Stimulated activated naive CD8-positive, alpha-beta T cell treated with anti-CD3 and anti-CD28 coated beads, Interleukin-15, amount 100 ng/mL, for 72 hours (primary cell): ENCODE measurements around the gene DAB2IP.

ENCODE experiments used
- ATAC-seq: fragments of 150-1000 bp; cut with Tn5 transposase; 2 replicates; pipeline ENCODE4 v1.10.0; 2021; ENCODE audit warnings: mild to moderate bottlenecking, moderate library complexity
- DNase-seq, 2 donors: peaks; one replicate each; pipeline ENCODE4 v3.0.0; 2021 to 2022
- H3K27ac Mint-ChIP-seq, 2 donors: one replicate each; pipeline ENCODE4 v1.8.0; 2022; ENCODE audit warnings: mild to moderate bottlenecking in 2 of 2, mixed read lengths in 2 of 2, moderate library complexity in 2 of 2
- H3K27me3 Mint-ChIP-seq: one replicate; pipeline ENCODE4 v1.8.0; 2022; ENCODE audit warnings: mixed read lengths
- H3K4me1 Mint-ChIP-seq: one replicate; pipeline ENCODE4 v1.8.0; 2022; ENCODE audit warnings: mild to moderate bottlenecking, mixed read lengths
- H3K4me3 Mint-ChIP-seq, 2 donors: one replicate each; pipeline ENCODE4 v1.8.0; 2022; ENCODE audit warnings: mild to moderate bottlenecking in 2 of 2, mixed read lengths in 2 of 2, moderate library complexity in 1 of 2
- H3K9me3 Mint-ChIP-seq, 2 donors: one replicate each; pipeline ENCODE4 v1.8.0; 2022; ENCODE audit warnings: mixed read lengths in 2 of 2

DAB2IP gene

DNA sequence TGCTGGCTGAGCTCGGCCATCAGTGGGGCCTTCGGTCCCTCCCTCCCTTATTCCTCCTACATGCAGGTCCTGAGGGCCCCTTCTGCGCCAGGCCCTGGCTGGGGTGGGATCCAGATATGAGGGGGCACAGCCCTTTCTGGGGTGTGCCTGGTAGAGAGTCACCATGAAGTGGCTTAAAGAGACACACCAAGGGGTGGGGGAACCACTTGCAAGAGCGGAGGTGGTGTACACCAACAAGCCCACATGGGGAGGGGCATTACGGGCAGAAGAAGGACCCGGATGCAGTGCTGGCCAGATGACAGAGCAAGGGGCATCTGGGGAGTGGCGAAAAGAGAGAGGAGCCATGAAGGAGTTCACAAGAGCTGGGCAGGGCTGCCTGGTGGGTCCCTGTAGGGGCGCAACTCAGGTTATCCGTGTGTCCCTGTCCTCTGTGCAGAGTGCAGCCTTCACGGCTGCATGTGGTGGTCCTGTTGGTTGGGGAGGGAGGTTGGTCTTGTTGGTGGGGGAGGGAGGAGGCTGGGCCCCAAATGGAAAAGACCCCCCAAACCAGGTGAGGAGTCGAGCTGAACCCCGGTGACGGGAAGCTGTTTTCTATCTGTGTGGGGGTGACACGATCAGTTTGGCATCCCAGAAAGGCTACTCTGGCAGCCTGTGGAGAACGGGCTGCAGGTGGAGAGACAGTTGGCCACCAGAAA, 158.1 kb downstream of the DAB2IP start:
- H3K27ac Mint-ChIP-seq, result no peak overlapping the region
- H3K4me3 Mint-ChIP-seq, result no peak overlapping the region
- DNase-seq (no peak), ATAC-seq (no peak)
- H3K4me1 Mint-ChIP-seq, result no peaks in the 10 kb centered on the region
- no peaks in the 10 kb centered on the region for H3K27me3 Mint-ChIP-seq
- peaks cover 6% of the 10 kb centered on the region in 2 donors for H3K9me3 Mint-ChIP-seq

DNA sequence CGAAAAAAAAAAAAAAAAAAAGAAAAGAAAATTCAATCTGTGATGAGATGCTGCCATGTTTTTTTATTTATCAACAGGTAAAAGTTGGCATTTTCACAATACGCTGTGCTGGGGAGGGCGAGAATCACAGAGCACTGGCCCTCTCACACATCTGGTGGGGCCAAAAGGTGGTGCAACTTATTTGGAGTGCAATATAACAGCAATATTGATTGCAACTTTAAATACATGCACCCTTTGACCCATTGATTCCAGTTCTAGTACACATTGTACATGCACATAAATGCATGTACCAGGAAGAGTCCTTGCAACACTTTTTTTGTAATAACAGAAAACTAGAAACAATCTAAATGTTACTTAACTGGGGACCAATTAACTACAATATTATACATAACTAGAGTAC, 159.1 kb downstream of the DAB2IP start:
- no peak overlapping the region for H3K4me3 Mint-ChIP-seq
- no peaks in the 10 kb centered on the region for H3K27me3 Mint-ChIP-seq
- no peak for ATAC-seq

DNA sequence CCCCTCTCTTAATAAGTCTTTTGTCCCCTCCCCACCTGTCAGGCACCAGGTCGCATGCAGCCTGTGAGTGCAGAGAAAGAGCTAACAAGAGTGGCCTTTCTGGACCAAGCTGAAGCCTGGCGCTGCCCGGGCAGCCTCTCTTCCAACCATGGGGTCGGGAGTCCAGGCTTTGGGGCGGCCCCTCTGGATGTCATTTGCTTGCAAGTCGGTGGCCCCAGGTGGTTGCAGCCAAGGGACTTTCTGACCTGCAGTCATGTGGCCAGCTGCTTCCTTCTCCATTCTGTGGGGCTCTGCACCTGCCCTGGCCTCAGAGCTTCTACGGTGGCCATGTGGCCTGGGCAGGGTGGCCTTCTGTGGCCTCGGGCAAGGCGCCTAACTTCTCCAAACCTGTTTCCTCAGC, 159.7 kb downstream of the DAB2IP start:
- Mint-ChIP-seq H3K27me3 (no peaks in the 10 kb centered on the region), H3K27ac (no peak overlapping the region), H3K4me1 (no peaks in the 10 kb centered on the region), H3K9me3 (no peaks in the 10 kb centered on the region), H3K4me3 (no peak overlapping the region)
- no peak for DNase-seq
- ATAC-seq, result no peak

More for the DNA sequence above, 159.1 kb downstream of the DAB2IP start:
- no peaks in the 10 kb centered on the region for H3K9me3 Mint-ChIP-seq
- DNase-seq, result no peak
- H3K27ac Mint-ChIP-seq, result no peak overlapping the region
- no peaks in the 10 kb centered on the region for H3K4me1 Mint-ChIP-seq

DNA sequence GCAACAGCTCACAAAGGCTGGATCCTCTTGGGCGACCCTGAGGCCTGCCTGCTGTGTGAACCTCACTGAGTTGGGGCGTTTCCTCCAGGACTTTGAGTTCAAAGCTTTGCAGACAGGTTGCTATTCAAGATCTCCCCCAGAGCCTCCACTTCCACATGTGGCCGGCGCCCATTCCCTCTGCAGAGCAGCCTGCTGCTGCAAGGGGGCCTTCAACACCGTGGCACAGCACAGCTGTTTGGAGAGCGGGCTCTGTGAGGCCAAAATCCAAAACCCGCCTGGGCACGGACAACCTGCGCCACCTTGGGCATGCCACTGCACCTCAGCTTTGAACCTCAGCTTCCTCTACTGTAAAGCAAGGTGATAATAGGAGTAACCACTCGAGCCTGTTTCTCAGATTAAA, 160.3 kb downstream of the DAB2IP start:
- Mint-ChIP-seq H3K4me1 (no peaks in the 10 kb centered on the region), H3K27ac (no peak overlapping the region), H3K4me3 (no peak overlapping the region), H3K9me3 (no peaks in the 10 kb centered on the region), H3K27me3 (no peaks in the 10 kb centered on the region)
- DNase-seq (no peak), ATAC-seq (no peak)

DNA sequence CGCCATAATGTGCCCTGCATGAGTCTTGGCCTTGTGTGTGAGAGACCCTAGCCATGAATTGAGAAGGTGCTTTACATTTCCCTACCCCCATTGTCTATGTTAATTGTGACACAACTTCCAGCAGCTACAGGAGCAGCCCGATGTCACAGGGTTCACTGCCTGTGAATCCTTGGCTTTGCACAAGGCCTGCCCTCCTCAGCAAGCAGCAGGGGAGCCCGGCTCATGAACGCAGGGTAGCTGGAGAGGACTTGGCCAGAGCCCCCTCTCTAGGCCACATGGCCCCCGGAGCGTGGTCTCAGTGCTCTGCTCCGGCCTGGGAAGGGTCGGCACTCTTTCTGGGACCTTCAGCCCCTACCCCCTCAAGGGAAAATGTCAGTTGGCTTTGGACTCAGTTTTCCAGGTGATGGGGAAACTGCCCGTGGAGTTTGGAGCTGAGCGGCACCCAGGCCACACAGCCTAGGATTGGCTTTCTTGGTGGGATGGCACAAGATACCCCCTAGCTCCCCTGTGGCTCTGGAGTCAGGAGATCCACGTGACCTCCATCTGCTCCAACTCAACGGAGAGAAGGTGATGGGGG, 160.8 kb downstream of the DAB2IP start:
- H3K9me3 Mint-ChIP-seq, result no peaks in the 10 kb centered on the region
- no peaks in the 10 kb centered on the region for H3K27me3 Mint-ChIP-seq
- no peak for DNase-seq
- H3K27ac Mint-ChIP-seq, result no peak overlapping the region
- no peak for ATAC-seq
- no peaks in the 10 kb centered on the region for H3K4me1 Mint-ChIP-seq
- H3K4me3 Mint-ChIP-seq, result no peak overlapping the region

DNA sequence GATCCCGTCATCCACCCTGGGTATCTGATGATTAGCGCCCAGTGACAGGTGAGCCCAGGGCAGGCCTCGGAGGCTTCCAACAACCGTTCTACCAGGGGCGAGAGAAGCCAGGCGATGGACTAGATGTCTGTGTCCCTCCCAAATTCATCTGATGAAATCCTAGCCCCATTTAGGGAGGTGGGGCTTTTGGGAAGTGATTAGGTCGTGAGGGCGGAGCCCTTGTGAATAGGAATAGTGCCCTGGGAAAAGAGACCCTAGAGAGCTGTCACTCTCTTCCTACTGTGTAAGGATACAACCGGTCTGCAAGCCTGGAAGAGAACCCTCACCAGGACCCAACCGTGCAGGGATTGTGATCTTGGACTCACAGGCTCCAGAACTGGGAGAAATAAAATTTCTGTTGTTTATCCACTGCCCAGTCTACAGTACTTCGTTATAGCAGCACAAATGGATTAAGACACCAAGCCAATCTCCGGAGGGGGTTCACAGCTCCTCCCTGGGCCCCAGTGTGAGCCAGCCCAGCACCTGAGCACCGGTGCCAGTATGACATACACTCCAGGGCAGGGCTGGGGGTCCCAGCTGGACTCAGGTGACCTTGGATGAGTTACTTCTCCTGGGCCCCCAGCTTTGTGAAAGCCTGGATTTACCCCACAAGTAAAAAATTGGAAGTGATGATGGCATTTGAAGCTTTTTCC, 162.2 kb downstream of the DAB2IP start:
- Mint-ChIP-seq H3K4me3 (no peak overlapping the region), H3K27ac (no peak overlapping the region), H3K4me1 (no peaks in the 10 kb centered on the region)

GRCh38 chr9:121814594-121814993, 163.2 kb downstream of the DAB2IP start:
- no peak overlapping the region for H3K4me3 Mint-ChIP-seq
- no peaks in the 10 kb centered on the region for H3K9me3 Mint-ChIP-seq
- ATAC-seq, result no peak
- H3K27ac Mint-ChIP-seq, result no peak overlapping the region
- no peaks in the 10 kb centered on the region for H3K4me1 Mint-ChIP-seq
- no peaks in the 10 kb centered on the region for H3K27me3 Mint-ChIP-seq
- DNase-seq, result no peak

More for the DNA sequence above, 162.2 kb downstream of the DAB2IP start:
- Mint-ChIP-seq H3K9me3 (no peaks in the 10 kb centered on the region), H3K27me3 (no peaks in the 10 kb centered on the region)
- DNase-seq (no peak), ATAC-seq (no peak)

DNA sequence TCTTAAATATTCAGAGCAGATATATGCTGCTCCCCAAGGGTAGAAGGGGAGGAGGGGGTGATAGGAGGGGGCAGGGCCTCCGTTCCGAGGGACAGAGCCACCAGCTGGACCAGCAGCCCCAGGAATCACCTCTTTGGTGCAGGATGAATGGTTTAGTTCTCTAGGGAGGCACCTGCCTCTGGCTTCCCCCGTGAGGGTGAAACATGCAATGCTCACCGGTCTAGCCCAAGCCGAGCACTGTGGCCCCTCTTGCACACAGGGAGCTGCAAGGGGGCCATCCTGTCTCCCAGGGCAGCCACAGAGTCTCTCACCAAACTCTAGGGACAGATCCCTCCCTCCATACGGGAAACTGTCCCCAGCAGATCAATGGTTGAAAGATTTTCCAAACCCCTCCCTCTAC, 163.7 kb downstream of the DAB2IP start:
- Mint-ChIP-seq H3K27ac (no peak overlapping the region), H3K4me3 (no peak overlapping the region), H3K9me3 (no peaks in the 10 kb centered on the region), H3K4me1 (no peaks in the 10 kb centered on the region), H3K27me3 (no peaks in the 10 kb centered on the region)
- ATAC-seq, result no peak
- DNase-seq, result no peak

GRCh38 chr9:121815546-121816448, 164.4 kb downstream of the DAB2IP start:
- no peaks in the 10 kb centered on the region for H3K27me3 Mint-ChIP-seq
- ATAC-seq (no peak), DNase-seq (no peak)
- peak overlapping the region in 1 of 2 donors; percentile 88 for H3K27ac Mint-ChIP-seq
- no peaks in the 10 kb centered on the region for H3K9me3 Mint-ChIP-seq
- no peak overlapping the region for H3K4me3 Mint-ChIP-seq
- no peaks in the 10 kb centered on the region for H3K4me1 Mint-ChIP-seq

- Mint-ChIP-seq H3K27ac (peak overlapping the region in 1 of 2 donors; percentile 88), H3K4me3 (no peak overlapping the region), H3K4me1 (no peaks in the 10 kb centered on the region), H3K9me3 (no peaks in the 10 kb centered on the region), H3K27me3 (no peaks in the 10 kb centered on the region)
- DNase-seq (no peak), ATAC-seq (no peak)
Measured at GRCh38 chr9:121816449-121816817, 165.0 kb downstream of the DAB2IP start.

- H3K27ac Mint-ChIP-seq, result no peak overlapping the region
- H3K4me1 Mint-ChIP-seq, result no peaks in the 10 kb centered on the region
- DNase-seq, result no peak
- H3K9me3 Mint-ChIP-seq, result no peaks in the 10 kb centered on the region
- no peak overlapping the region for H3K4me3 Mint-ChIP-seq
- ATAC-seq, result no peak
- H3K27me3 Mint-ChIP-seq, result no peaks in the 10 kb centered on the region
Measured at GRCh38 chr9:121816845-121817450, 165.5 kb downstream of the DAB2IP start.

DNA sequence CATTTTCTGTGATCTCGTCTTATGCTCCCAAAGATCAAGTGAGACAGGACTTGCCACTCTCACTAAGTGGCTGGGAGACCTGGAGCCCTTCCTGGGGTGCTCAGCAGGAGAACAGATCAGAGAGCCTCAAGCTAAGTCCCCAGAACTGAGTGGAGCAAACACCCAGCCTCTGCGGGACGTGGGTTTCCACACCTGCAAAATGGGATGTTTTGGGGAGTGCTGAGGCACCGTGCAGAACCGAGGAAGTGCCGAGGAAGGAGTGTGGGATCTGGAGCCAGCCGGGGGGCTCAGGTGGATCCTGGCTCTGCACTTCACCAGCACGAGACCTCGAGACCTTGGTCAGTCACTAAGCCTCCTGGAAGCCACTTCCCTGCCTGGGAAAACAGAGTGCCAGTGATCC, 166.0 kb downstream of the DAB2IP start:
- no peaks in the 10 kb centered on the region for H3K4me1 Mint-ChIP-seq
- ATAC-seq (no peak), DNase-seq (no peak)
- H3K4me3 Mint-ChIP-seq, result no peak overlapping the region
- H3K27me3 Mint-ChIP-seq, result no peaks in the 10 kb centered on the region
- no peak overlapping the region for H3K27ac Mint-ChIP-seq
- no peaks in the 10 kb centered on the region for H3K9me3 Mint-ChIP-seq

DNA sequence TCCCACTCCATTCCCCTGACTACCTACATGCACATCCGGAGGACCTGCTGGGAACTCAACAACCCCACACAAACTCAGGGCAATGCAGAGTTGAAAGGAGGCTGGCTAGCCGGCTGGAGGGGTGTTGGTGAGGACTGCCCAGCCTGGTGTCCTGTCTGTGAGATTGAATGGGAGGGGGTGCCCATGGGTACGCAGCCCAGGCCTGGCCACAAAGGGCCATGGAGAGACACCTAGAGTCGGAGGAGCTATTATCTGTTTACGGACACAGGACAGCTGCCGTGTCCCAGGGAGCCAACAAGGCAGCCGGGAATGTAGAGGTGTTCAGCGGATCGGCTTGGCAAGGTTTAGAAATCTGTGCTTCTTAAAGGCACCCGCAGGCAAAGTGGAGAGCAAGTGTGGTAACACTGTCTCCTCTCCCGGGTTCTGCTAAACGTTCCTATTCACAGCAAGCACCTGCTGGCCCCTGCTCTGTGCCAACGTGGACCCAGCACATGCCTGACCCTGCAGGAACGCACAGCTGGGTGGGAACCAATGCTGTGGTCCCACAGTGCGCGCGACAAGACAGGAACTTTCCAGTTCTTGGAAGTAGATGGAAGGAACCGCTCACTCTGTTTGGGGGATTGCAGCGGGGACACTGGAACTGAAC, 166.7 kb downstream of the DAB2IP start:
- H3K27ac Mint-ChIP-seq, result peak overlapping the region in 1 of 2 donors; percentile 92
- no peaks in the 10 kb centered on the region for H3K27me3 Mint-ChIP-seq
- DNase-seq, result no peak
- peak; percentile 12 for ATAC-seq
- H3K9me3 Mint-ChIP-seq, result no peaks in the 10 kb centered on the region
- H3K4me3 Mint-ChIP-seq, result no peak overlapping the region
- no peaks in the 10 kb centered on the region for H3K4me1 Mint-ChIP-seq

- H3K9me3 Mint-ChIP-seq, result no peaks in the 10 kb centered on the region
- no peak overlapping the region for H3K4me3 Mint-ChIP-seq
- H3K4me1 Mint-ChIP-seq, result no peaks in the 10 kb centered on the region
- no peaks in the 10 kb centered on the region for H3K27me3 Mint-ChIP-seq
- no peak for DNase-seq
- ATAC-seq, result no peak
- H3K27ac Mint-ChIP-seq, result peak overlapping the region in 1 of 2 donors; percentile 75
Measured at GRCh38 chr9:121818841-121819427, 167.5 kb downstream of the DAB2IP start.
